Measurements from ENCODE around the gene FAM186B. TPM values are rescaled to one million over a fixed set of nuclear protein-coding genes. Genes with fewer than 3 reads are reported as not detected.
"Not testable (repeated sequence)": the region's sequence is repeated elsewhere in the genome, so short reads cannot be mapped to it uniquely, and the experiment has no call there.

The FAM186B gene, protein sequence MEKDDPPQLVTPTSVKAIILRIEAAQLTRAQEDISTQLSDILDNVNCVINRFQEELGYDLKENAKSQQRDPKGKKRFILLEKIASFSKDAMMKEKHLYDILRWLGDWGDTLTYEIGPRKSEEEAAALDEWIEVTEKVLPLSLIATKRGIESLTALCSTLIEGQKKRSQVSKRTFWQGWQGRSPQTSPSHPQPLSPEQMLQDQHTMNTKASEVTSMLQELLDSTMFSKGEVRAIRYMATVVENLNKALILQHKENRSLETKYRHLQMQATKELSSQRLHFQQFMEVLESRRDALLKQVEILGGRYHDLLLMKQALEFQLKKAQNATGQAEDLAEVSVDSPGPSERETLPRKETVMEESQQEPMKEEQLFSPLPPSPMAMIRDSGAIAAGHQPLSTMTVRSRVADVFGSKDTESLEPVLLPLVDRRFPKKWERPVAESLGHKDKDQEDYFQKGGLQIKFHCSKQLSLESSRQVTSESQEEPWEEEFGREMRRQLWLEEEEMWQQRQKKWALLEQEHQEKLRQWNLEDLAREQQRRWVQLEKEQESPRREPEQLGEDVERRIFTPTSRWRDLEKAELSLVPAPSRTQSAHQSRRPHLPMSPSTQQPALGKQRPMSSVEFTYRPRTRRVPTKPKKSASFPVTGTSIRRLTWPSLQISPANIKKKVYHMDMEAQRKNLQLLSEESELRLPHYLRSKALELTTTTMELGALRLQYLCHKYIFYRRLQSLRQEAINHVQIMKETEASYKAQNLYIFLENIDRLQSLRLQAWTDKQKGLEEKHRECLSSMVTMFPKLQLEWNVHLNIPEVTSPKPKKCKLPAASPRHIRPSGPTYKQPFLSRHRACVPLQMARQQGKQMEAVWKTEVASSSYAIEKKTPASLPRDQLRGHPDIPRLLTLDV
- 0.65 TPM for total RNA-seq
- long read RNA-seq, result 0 reads

DNA sequence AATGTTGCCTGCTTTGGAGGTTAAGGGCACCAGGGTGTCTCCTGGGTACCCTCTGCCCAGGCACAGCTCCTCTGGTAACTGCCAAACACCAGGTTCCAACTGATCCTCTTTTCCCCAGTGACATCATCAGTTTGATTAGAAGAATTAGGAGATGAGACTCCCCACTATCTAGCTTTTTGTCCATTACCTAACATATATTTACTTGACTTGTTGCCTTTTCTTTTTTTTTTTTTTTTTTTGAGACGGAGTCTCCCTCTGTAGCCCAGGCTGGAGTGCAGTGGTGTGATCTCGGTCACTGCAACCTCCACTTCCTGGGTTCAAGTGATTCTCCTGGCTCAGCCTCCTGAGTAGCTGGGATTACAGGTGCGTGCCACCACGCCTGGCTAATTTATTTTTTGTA lies at the start of gene FAM186B:
Gene FAM186B, minus strand, starts transcription at position 101 of the 400 bp plus-strand sequence. CDS start 162 bp downstream, outside the sequence.
- H3K4me3 ChIP-seq; H3K36me3 ChIP-seq; H3K27ac ChIP-seq; H3K4me1 ChIP-seq; intact Hi-C loops (cut with DNase I); DNase-seq; ATAC-seq; H3K9me3 ChIP-seq; H3K27me3 ChIP-seq (ENCODE audit: low read depth): not testable (repeated sequence)

DNA sequence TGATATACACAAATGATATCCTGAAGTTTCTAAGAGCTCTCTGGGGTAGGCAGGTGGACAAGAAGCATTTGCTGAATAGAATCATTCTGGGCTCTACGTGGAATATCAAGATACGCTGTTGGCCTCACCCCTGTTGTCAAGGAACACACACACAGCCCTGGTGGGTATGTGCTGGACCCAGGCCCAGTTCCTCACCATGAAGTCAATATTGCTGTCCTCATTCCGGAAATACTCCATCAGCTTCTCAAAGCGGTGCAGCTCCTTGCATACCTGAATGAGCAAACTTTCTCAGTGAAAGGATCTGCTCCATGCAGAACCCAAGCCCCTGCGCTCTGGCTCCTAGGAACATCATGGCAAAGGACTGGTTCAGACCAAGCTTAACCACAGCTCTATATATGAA lies 49.3 kb upstream of the FAM186B start:
- ATAC-seq, result no peak
- Histone ChIP-seq H3K36me3 (peaks cover 88% of the 10 kb centered on the region), H3K4me1 (peaks cover 9% of the 10 kb centered on the region), H3K27me3 (ENCODE audit: low read depth) (no peaks in the 10 kb centered on the region), H3K9me3 (no peaks in the 10 kb centered on the region), H3K4me3 (no peak overlapping the region), H3K27ac (peak overlapping the region; percentile 0)
- no peak for DNase-seq
- TF ChIP-seq, protein P1, sequence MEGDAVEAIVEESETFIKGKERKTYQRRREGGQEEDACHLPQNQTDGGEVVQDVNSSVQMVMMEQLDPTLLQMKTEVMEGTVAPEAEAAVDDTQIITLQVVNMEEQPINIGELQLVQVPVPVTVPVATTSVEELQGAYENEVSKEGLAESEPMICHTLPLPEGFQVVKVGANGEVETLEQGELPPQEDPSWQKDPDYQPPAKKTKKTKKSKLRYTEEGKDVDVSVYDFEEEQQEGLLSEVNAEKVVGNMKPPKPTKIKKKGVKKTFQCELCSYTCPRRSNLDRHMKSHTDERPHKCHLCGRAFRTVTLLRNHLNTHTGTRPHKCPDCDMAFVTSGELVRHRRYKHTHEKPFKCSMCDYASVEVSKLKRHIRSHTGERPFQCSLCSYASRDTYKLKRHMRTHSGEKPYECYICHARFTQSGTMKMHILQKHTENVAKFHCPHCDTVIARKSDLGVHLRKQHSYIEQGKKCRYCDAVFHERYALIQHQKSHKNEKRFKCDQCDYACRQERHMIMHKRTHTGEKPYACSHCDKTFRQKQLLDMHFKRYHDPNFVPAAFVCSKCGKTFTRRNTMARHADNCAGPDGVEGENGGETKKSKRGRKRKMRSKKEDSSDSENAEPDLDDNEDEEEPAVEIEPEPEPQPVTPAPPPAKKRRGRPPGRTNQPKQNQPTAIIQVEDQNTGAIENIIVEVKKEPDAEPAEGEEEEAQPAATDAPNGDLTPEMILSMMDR (IDR thresholded peaks at IDR 0.05), result no peak
- intact Hi-C loops (cut with DNase I), result no loop called here

DNA sequence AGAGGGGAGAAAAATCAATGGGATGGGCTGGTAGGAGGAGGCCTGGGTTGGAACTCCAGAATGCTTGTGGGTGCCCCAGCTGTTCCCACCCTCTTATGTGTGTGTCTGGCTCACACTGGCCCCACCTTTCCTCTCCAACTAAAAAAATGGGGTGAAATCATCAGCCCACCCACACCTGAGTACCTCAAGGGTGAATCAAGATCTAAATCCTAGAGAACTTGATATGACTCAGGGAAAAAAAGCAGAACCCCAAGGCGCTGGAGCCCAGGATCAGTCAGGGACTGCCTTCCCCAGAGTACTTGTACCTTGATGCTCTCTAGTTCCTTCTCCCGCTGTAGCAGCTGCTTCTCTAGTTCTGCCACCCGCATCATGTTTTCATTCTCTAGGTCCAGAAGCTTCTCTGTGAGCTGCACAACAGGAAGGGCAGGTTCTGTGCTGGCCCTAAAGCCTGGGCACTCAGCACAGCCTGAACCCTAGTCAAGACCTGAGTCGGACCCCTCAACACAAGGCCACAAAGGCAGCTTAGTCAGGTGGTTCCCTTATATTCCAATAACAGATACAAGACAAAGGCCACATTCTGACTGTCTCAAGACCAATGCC lies 47.6 kb upstream of the FAM186B start:
- no peak overlapping the region for H3K4me3 ChIP-seq
- TF ChIP-seq, protein P1 (IDR thresholded peaks at IDR 0.05), result no peak
- H3K4me1 ChIP-seq, result peaks cover 26% of the 10 kb centered on the region
- H3K27ac ChIP-seq, result no peak overlapping the region
- H3K27me3 ChIP-seq (ENCODE audit: low read depth), result no peaks in the 10 kb centered on the region
- intact Hi-C loops (cut with DNase I), result no loop called here
- DNase-seq (no peak), ATAC-seq (no peak)
- no peaks in the 10 kb centered on the region for H3K9me3 ChIP-seq
- peaks cover 94% of the 10 kb centered on the region for H3K36me3 ChIP-seq

DNA sequence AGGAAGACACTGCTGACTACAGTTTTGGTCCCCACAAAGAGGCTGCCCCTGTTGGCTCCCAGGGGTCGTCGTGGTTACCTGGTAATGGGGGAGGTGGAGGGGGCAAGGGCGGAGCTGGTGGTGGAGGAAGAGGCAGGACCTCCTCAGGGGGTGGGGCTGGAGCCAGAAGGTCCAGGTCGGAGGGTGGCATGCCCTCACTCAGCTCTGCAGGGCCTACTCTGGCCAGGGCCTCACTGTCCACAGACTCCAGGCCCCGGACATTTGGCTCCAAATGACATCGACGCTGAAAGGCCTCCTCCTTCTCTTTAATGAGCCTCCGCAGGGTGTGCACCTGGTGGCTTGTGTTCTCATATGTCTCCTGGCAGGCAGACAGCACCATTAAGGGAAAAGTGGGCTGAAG lies 46.4 kb upstream of the FAM186B start:
- Histone ChIP-seq H3K4me1 (peaks cover 38% of the 10 kb centered on the region), H3K36me3 (peaks cover 94% of the 10 kb centered on the region), H3K4me3 (no peak overlapping the region), H3K27me3 (ENCODE audit: low read depth) (no peaks in the 10 kb centered on the region), H3K9me3 (no peaks in the 10 kb centered on the region), H3K27ac (no peak overlapping the region)
- ATAC-seq, result no peak
- intact Hi-C loops (cut with DNase I), result no loop called here
- no peak for DNase-seq
- TF ChIP-seq, protein P1 (IDR thresholded peaks at IDR 0.05), result no peak

DNA sequence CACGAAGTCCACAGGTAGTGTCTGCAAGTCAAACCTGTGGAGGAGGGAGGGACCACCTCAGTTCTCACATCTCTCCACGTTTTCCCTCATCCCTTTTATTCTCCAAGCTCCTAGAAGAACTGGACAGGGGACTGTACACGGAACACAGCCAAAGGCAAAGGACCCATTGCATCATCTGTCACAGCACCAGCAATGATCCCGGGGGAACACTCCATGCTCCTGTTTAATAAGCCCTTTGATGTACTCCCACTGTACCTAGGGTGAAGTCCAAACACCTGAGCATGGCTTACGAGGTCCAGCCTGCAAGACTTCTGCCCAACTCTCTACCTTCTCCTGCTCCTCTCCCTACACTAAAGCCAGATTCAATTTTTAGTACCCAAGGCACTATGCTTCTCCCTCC lies 44.5 kb upstream of the FAM186B start:
- Histone ChIP-seq H3K36me3 (peaks cover 93% of the 10 kb centered on the region), H3K9me3 (no peaks in the 10 kb centered on the region), H3K27ac (no peak overlapping the region), H3K4me3 (no peak overlapping the region), H3K27me3 (ENCODE audit: low read depth) (no peaks in the 10 kb centered on the region), H3K4me1 (peaks cover 54% of the 10 kb centered on the region)
- DNase-seq, result no peak
- intact Hi-C loops (cut with DNase I), result no loop called here
- TF ChIP-seq, protein P1 (IDR thresholded peaks at IDR 0.05), result no peak
- no peak for ATAC-seq

All from lower lobe of right lung (tissue), 2 donors.